Measurements from ENCODE around the gene RASD2. TPM values are rescaled to one million over a fixed set of nuclear protein-coding genes. Genes with fewer than 3 reads are reported as not detected.
"Not testable (repeated sequence)": the region's sequence is repeated elsewhere in the genome, so short reads cannot be mapped to it uniquely, and the experiment has no call there.

The RASD2 gene, protein sequence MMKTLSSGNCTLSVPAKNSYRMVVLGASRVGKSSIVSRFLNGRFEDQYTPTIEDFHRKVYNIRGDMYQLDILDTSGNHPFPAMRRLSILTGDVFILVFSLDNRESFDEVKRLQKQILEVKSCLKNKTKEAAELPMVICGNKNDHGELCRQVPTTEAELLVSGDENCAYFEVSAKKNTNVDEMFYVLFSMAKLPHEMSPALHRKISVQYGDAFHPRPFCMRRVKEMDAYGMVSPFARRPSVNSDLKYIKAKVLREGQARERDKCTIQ
- 1 to 10 TPM; 1.6 to 1.8 (median 1.8) TPM for polyA plus RNA-seq (ENCODE audit: insufficient read length in 3 of 3)

- no peak for DNase-seq (ENCODE audit: low read depth in 3 of 3, low spot score in 2 of 3)
These were observed at the start of gene RASD2 for GRCh38 chr22:35540595-35541253. Gene RASD2 (plus strand): TSS chr22:35540831. CDS start chr22:35546810, 5,979 bp downstream.

GRCh38 chr22:35491061-35491907, 49.3 kb upstream of the RASD2 start:
- DNase-seq (ENCODE audit: low read depth in 3 of 3, low spot score in 2 of 3): not testable (repeated sequence)

- DNase-seq (ENCODE audit: low read depth in 3 of 3, low spot score in 2 of 3): no peak
These were observed 48.7 kb upstream of the RASD2 start for GRCh38 chr22:35491908-35492380.

DNA sequence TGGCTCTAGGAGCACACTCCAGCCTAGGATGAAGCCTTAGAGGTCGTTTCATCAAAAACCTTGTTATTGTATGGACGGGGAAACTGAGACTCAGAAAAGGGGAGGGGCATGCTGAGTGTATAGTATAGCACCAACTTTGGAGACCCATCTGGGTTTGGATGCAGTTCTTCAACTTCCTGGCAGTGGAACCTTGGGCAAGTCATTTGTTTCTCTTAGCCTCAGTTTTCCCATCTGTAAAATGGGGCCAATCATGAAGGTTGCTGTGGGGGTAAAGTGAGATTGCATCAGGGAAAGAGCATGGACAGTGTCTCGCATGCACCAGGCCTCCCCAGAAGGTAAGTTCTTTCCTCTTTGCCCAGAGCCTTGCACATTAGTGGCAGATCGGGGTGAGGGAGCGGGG, 47.6 kb upstream of the RASD2 start:
- no peak for DNase-seq (ENCODE audit: low read depth in 3 of 3, low spot score in 2 of 3)

DNA sequence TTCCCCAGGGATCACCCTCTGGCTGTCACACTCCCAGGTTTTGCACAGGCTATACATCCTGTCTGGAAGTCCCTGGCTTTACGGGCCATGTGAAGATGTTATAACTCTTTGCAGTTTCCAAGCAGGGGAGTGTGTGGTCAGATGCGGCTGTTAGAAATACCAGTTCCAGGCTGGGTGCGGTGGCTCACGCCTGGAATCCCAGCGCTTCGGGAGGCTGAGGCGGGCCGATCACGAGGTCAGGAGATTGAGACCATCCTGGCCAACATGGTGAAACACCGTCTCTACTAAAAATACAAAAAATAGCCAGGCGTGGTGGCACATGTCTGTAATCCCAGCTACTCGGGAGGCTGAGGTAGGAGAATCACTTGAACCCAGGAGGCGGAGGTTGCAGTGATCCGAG, 44.9 kb upstream of the RASD2 start:
- not testable (repeated sequence) for DNase-seq (ENCODE audit: low read depth in 3 of 3, low spot score in 2 of 3)

DNA sequence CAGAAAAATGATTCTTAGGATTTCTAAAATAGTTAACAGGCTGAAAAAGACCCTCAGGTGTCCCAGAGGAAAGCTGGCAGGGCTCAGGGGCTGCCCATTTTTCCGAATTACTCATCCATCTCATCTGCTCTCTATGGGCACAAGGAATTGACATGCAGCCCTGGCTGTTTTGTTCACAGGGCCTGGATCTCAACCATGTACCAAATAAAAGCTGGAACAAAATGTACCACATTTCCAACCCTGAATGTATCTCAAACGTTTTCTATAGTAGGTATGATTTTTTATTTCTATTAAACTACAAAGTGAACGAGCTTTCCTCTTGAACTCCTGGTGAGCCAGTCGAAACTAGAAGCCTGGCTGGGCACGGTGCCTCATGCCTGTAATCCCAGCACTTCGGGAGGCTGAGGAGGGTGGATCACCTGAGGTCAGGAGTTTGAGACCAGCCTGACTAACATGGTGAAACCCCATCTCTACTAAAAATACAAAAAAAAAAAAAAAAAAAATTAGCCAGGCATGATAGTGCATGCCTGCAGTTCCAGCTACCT, 43.8 kb upstream of the RASD2 start:
- DNase-seq (ENCODE audit: low read depth in 3 of 3, low spot score in 2 of 3): no peak

GRCh38 chr22:35498026-35498800, 42.4 kb upstream of the RASD2 start:
- no peak for DNase-seq (ENCODE audit: low read depth in 3 of 3, low spot score in 2 of 3)

DNA sequence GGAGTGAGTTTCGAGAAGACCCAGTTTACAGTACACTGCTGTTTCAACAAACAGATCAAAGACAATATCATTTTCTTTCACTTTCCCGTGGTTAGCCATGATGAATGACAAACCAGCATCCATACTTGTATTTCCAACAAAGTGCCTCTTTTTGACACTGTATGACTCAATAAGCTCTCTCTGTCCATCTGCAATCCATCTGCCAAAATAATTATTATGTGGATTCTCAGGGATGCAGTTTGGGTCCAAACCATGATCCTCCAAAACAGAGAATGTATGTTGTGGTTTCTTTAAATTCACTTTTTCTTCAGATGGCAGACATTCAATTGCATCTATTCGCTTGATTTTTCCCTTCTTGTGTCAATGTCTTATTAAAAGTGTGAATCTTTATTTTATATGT, 37.8 kb upstream of the RASD2 start:
- no peak for DNase-seq (ENCODE audit: low read depth in 3 of 3, low spot score in 2 of 3)

GRCh38 chr22:35505399-35506258, 35.0 kb upstream of the RASD2 start:
- no peak for DNase-seq (ENCODE audit: low read depth in 3 of 3, low spot score in 2 of 3)

GRCh38 chr22:35506259-35506570, 34.4 kb upstream of the RASD2 start:
- no peak for DNase-seq (ENCODE audit: low read depth in 3 of 3, low spot score in 2 of 3)

DNA sequence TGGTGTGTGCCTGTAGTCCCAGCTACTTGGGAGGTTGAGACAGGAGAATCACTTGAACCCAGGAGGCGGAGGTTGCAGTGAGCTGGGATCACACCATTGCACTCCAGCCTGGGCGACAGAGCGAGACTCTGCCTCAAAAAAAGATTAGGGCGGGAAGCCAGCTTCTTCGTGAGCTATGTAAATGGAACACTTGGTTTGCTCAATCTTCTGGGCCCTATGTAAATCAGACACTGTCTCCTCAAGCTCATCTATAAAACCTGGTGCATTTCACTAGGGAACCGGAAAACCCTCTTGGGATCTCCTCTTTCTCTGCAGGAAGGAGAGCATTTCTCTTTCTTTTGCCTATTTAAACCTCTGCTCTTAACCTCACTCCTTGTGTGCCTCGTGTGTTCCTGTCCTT, 32.8 kb upstream of the RASD2 start:
- DNase-seq (ENCODE audit: low read depth in 3 of 3, low spot score in 2 of 3): not testable (repeated sequence)

DNA sequence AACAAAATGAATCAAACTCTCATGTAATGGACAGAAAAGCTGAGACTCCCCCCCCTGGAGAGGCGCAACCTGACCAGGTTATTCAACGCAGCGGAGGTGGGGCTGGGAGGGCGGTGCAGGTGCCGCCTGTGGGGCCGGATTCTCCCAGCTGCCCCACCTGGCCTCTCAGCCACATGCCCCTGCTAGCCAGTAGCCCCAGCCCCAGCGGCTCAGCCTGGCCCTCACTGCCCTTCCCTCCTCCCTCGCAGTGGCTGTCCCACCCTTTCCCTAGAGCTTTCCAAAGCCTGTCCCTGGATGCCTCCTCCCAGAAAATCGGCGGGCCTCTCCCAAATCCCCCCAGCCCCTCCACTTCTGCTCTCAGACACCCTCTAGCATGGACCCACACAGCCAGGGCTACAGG, 31.2 kb upstream of the RASD2 start:
- DNase-seq (ENCODE audit: low read depth in 3 of 3, low spot score in 2 of 3): no peak

DNA sequence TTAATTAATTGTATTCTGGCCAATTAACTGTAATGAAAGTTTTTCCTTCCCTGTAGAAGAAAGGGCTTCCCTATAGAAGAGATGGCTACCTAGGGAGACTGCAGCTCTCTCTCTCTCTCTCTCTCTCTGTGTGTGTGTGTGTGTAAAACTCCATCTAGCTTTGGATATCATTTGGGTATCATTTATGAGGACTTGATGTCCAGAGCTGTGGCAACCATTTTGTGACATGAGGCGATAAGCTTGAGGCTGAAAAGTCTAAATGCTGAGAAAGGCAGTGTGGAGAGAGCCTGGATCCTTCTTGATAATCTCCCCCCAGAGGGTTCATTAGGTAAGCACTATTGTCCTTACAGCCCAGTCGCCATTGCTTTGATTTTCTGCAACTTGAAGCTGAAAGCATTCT, 30.7 kb upstream of the RASD2 start:
- no peak for DNase-seq (ENCODE audit: low read depth in 3 of 3, low spot score in 2 of 3)

GRCh38 chr22:35510481-35510934, 30.1 kb upstream of the RASD2 start:
- no peak for DNase-seq (ENCODE audit: low read depth in 3 of 3, low spot score in 2 of 3)

GRCh38 chr22:35510951-35511350, 29.7 kb upstream of the RASD2 start:
- no peak for DNase-seq (ENCODE audit: low read depth in 3 of 3, low spot score in 2 of 3)

DNA sequence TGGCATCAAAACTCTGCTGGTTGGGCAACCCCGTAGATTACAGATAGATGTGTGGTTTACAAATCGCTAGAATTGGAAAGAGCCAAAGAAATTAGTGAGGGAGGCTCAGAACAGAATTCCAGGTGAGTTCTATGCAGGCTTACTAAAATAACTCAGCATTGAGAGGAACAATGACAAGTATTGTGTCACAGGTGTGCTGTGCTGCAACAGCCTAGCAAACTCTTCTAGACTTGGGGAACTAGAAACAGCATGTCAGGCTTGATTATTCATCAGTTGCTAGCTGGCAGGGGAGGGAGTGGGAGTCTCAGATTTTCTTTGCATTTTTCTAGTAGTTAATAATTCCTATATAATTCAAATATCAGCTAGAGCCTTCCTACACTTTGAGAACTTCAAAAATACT, 26.3 kb upstream of the RASD2 start:
- DNase-seq (ENCODE audit: low read depth in 3 of 3, low spot score in 2 of 3): no peak

DNA sequence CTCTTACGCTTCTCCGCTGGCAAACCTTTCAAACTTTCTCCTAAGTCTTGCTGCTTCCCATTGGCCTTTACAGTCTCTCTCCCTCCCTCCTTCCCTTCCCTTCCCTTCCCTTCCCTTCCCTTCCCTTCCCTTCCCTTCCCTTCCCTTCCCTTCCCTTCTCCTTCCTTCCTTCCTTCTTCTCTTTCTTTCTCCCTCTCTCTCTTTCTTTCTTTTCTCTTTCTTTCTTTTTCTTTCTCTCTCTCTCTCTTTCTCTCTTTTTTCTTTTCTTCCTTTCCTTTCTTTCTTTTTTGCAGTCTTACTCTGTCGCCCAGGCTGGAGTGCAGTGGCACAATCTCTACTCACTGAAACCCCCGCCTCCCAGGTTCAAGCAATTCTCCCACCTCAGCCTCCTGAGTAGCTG, 24.7 kb upstream of the RASD2 start:
- DNase-seq (ENCODE audit: low read depth in 3 of 3, low spot score in 2 of 3): not testable (repeated sequence)

GRCh38 chr22:35516723-35517122, 23.9 kb upstream of the RASD2 start:
- no peak for DNase-seq (ENCODE audit: low read depth in 3 of 3, low spot score in 2 of 3)

DNA sequence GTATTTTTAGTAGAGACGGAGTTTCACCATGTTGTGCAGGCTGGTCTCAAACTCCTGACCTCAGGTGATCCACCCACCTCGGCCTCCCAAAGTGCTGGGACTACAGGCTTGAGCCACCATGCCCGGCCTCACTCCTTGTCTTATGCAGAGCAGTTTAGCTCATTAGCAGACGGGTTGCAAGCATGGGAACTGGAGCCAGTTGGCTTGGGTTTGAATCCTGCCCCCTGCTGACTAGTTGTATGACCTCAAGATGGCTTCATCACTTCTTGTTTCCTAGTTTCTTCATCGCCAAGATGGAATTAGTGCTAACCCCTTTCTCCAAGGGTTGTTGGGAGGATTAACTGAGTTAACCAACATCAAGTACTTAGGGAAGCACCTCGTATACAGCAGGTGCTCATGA, 23.4 kb upstream of the RASD2 start:
- no peak for DNase-seq (ENCODE audit: low read depth in 3 of 3, low spot score in 2 of 3)
